ENCODE data around the gene TTC21A. TPM values are rescaled to one million over a fixed set of nuclear protein-coding genes. Genes with fewer than 3 reads are reported as not detected.

Gene TTC21A
- total and polyA plus RNA-seq, 2 of the 13 experiments (the other 11 are each of a cell fraction or from before 2014, with no cell fraction given), result 0.31 to 1.5 TPM

GRCh38 chr3:39094851-39095677, 12.4 kb upstream of the TTC21A start:
- H3K4me1 ChIP-seq (ENCODE audit: insufficient read depth, low read length), result peaks cover 14% of the 10 kb centered on the region
- FAIRE-seq (no peak), ATAC-seq (no peak), DNase-seq (ENCODE audit: low spot score) (no peak)
- in situ Hi-C loops (cut with HindIII; ENCODE audit: extremely low pct_ligation_motif_present, low pct_unique_long_range_greater_than_20kb), result no loop called here
- TF ChIP-seq BATF2 (CRISPR knock-in tag; IDR thresholded peaks at IDR 0.05), result no peak
- no peak for TF ChIP-seq NFE2L2 (IDR thresholded peaks at IDR 0.05; ENCODE audit: low read length)
- TF ChIP-seq SIN3B (IDR thresholded peaks at IDR 0.05; ENCODE audit: low read length), result no peak
- no peak for TF ChIP-seq DZIP1 (CRISPR knock-in tag; IDR thresholded peaks at IDR 0.05)
- no peak for TF ChIP-seq SAP130 (CRISPR knock-in tag; IDR thresholded peaks at IDR 0.05; ENCODE audit: low read depth)
- no peak for TF ChIP-seq SMAD3 (CRISPR knock-in tag; IDR thresholded peaks at IDR 0.05)
- TF ChIP-seq SP4 (CRISPR knock-in tag; IDR thresholded peaks at IDR 0.05), result no peak
- TF ChIP-seq, protein P1, sequence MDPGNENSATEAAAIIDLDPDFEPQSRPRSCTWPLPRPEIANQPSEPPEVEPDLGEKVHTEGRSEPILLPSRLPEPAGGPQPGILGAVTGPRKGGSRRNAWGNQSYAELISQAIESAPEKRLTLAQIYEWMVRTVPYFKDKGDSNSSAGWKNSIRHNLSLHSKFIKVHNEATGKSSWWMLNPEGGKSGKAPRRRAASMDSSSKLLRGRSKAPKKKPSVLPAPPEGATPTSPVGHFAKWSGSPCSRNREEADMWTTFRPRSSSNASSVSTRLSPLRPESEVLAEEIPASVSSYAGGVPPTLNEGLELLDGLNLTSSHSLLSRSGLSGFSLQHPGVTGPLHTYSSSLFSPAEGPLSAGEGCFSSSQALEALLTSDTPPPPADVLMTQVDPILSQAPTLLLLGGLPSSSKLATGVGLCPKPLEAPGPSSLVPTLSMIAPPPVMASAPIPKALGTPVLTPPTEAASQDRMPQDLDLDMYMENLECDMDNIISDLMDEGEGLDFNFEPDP (CRISPR knock-in tag; conservative IDR thresholded peaks at IDR 0.05), result no peak
- TF ChIP-seq MTF2 (CRISPR knock-in tag; IDR thresholded peaks at IDR 0.05; ENCODE audit: borderline replicate concordance), result no peak
- TF ChIP-seq MTA1 (CRISPR knock-in tag; IDR thresholded peaks at IDR 0.05; ENCODE audit: borderline replicate concordance), result no peak
- no peak for TF ChIP-seq KLF13 (CRISPR knock-in tag; IDR thresholded peaks at IDR 0.05)
- no peak for TF ChIP-seq CREM (IDR thresholded peaks at IDR 0.05)
- no peak for TF ChIP-seq CREM (CRISPR knock-in tag; IDR thresholded peaks at IDR 0.05)
- no peak for TF ChIP-seq ZBTB1 (CRISPR knock-in tag; IDR thresholded peaks at IDR 0.05; ENCODE audit: borderline replicate concordance)
- TF ChIP-seq, protein P2, sequence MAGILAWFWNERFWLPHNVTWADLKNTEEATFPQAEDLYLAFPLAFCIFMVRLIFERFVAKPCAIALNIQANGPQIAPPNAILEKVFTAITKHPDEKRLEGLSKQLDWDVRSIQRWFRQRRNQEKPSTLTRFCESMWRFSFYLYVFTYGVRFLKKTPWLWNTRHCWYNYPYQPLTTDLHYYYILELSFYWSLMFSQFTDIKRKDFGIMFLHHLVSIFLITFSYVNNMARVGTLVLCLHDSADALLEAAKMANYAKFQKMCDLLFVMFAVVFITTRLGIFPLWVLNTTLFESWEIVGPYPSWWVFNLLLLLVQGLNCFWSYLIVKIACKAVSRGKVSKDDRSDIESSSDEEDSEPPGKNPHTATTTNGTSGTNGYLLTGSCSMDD (CRISPR knock-in tag; IDR thresholded peaks at IDR 0.05), result no peak
- no peak for TF ChIP-seq ARID2 (CRISPR knock-in tag; IDR thresholded peaks at IDR 0.05; ENCODE audit: borderline replicate concordance)
- TF ChIP-seq FOXA3 (CRISPR knock-in tag; IDR thresholded peaks at IDR 0.05), result no peak
- no peak overlapping the region for H3K4me3 ChIP-seq (replicated peaks in 1 of 3; ENCODE audit: insufficient read depth in 1 of 3, low read depth in 2 of 3, low read length in 3 of 3)
- ChIA-PET CTCF (ENCODE audit: low intra/inter-chr PET ratio, low total read pairs) (no interaction called here), POLR2A (no interaction called here)
- H4K20me1 ChIP-seq (ENCODE audit: insufficient read depth, low read length), result no peaks in the 10 kb centered on the region
- TSS peak; percentile 28 for BruUV-seq (replicated peaks)
- H3K9me3 ChIP-seq (ENCODE audit: low read length), result no peaks in the 10 kb centered on the region
- intact Hi-C loops (cut with micrococcal nuclease; ENCODE audit: unreplicated experiment), result loop anchor here (5.0 kb wide), 1 partner anchor 1638 kb away; no protein-coding TSS in a partner anchor
- no peaks in the 10 kb centered on the region for H3K79me2 ChIP-seq (ENCODE audit: insufficient read depth, low read length)
- 96% methylated on average over 7 of the region's 7 CpGs for WGBS (ENCODE audit: low lambda C conversion rate)
- H3K27ac ChIP-seq (ENCODE audit: extremely low read length, insufficient read depth, low read length), result no peak overlapping the region
- no peak overlapping the region for H3K9ac ChIP-seq (ENCODE audit: insufficient read depth, low read depth, low read length)
- no peak overlapping the region for H3K4me2 ChIP-seq (ENCODE audit: low read depth, low read length)
- H3K36me3 ChIP-seq (replicated peaks in 1 of 2; ENCODE audit: control insufficient read depth in 1 of 2, insufficient read depth in 2 of 2, low read length in 2 of 2), result peaks cover 21 to 88% of the 10 kb centered on the region in 2 experiments
- no peak overlapping the region for H2AFZ ChIP-seq (ENCODE audit: low read length)
- H3K27me3 ChIP-seq (ENCODE audit: control insufficient read depth in 1 of 2, insufficient read depth in 2 of 2, low read length in 2 of 2), result no peaks in the 10 kb centered on the region

All from HepG2 (cell line).